ENCODE results near the gene DUS3L. TPM values are rescaled to one million over a fixed set of nuclear protein-coding genes. Genes with fewer than 3 reads are reported as not detected.
A peak's percentile ranks its signal among the peaks of the same experiment; 100 is the strongest.

Gene DUS3L
- total RNA-seq, 1 donor from 2014 or later = 55.5 TPM

DNA sequence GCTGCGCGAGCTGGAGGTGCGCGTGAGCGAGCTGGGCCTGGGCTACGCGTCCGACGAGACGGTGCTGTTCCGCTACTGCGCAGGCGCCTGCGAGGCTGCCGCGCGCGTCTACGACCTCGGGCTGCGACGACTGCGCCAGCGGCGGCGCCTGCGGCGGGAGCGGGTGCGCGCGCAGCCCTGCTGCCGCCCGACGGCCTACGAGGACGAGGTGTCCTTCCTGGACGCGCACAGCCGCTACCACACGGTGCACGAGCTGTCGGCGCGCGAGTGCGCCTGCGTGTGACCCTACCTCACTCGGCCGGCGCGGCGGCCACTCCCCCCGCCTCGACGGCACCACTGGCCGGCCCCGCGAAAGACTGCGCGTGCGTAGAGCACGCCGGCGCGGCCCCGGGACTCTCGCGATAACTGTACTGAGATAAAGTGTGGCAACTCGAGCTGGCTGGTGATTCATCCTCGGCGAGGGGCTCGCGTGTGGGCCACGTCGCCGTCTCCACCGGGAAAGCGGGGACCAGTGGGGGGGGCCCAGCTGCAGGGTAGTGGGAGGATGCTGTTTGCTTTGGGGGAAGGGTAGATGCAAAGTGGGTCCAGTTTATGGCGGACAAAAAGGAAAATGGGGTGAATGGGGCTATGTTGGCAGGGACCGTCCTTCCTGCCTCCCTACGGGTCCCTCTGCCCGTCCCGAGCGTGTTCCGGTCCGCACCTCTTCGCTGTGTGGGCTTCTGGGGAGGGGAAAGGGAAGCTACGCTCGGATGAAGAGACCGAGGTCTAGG lies 37.1 kb upstream of the DUS3L start:
- FAIRE-seq = no peak
- Histone ChIP-seq H3K27me3 (ENCODE audit: control insufficient read depth, insufficient read depth, low read length) (no peaks in the 10 kb centered on the region), H3K4me3 (ENCODE audit: low read depth, low read length) (peak overlapping the region; percentile 66), H3K36me3 (ENCODE audit: control insufficient read depth, insufficient read depth, low read length) (no peaks in the 10 kb centered on the region)
- DNase-seq (ENCODE audit: low read depth) = peak; percentile 75
- TF ChIP-seq, protein P1, sequence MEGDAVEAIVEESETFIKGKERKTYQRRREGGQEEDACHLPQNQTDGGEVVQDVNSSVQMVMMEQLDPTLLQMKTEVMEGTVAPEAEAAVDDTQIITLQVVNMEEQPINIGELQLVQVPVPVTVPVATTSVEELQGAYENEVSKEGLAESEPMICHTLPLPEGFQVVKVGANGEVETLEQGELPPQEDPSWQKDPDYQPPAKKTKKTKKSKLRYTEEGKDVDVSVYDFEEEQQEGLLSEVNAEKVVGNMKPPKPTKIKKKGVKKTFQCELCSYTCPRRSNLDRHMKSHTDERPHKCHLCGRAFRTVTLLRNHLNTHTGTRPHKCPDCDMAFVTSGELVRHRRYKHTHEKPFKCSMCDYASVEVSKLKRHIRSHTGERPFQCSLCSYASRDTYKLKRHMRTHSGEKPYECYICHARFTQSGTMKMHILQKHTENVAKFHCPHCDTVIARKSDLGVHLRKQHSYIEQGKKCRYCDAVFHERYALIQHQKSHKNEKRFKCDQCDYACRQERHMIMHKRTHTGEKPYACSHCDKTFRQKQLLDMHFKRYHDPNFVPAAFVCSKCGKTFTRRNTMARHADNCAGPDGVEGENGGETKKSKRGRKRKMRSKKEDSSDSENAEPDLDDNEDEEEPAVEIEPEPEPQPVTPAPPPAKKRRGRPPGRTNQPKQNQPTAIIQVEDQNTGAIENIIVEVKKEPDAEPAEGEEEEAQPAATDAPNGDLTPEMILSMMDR (IDR thresholded peaks at IDR 0.05; ENCODE audit: insufficient read depth, low read length, severe bottlenecking) = no peak

DNA sequence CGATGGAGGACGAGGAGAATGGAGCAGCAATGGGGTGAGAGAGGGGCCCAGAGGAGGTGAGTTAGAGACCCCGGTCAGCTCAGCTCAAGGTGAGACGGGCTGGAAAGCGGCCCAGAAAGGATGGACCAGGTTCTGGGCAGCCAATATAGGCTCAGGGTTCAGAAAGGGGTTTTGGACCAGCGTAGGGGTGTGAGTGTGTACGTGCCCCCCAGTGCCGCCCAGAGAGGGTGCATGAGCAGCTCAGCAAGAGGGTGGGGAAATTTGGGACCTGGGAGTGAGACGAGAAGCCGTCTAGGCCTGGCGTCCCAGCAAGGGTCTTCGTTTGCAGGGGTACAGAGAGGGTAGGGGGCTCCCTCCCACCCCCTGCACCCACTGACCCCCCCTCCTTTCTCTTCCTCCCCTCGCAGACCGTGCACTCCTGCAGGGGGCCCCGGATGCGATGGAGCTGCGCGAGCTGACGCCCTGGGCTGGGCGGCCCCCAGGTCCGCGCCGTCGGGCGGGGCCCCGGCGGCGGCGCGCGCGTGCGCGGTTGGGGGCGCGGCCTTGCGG lies 36.5 kb upstream of the DUS3L start:
- no peaks in the 10 kb centered on the region for H3K27me3 ChIP-seq (ENCODE audit: control insufficient read depth, insufficient read depth, low read length)
- no peaks in the 10 kb centered on the region for H3K36me3 ChIP-seq (ENCODE audit: control insufficient read depth, insufficient read depth, low read length)
- TF ChIP-seq, protein P1 (IDR thresholded peaks at IDR 0.05; ENCODE audit: insufficient read depth, low read length, severe bottlenecking) = no peak
- FAIRE-seq (no peak), DNase-seq (ENCODE audit: low read depth) (no peak)
- H3K4me3 ChIP-seq (ENCODE audit: low read depth, low read length) = peak overlapping the region; percentile 66

DNA sequence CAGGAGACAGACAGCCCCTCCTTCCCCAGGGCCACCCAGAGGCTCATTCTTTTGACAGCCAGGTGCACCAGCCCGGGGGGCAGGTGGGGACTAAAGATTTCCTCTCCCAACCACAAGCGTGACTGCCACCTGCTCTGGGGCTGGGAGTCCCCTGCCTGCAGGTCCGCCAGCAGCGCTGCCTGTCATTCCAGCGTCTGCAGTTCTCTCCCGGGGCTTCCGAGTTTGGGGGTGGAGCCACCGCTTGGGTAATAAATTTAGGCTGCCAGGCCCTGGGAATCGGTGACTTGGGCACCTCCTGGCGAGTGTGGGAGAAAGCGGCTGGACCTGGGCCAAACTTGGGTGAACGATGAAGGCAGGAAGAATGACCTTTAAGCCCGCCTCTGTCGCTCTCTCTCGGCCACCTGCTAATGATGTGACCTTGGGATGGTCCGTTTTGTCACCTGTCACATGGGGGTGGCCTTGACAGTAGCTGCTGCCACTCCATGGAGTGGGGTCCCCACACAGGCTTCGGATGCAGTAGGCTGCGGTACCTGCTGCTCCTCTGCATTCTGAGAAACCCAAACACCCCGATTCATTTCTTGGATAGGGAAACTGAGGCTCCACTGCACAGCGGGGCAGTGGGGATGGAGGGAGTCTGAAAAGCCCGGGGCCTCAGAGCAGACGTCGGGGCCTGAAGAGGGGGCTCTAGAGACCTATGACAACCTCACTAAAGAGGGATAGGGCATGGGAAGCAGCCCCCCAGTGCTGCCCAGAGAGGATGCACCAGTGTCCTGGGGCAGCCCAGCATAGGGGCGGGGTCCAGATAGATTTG lies 35.8 kb upstream of the DUS3L start:
- no peaks in the 10 kb centered on the region for H3K27me3 ChIP-seq (ENCODE audit: control insufficient read depth, insufficient read depth, low read length)
- no peaks in the 10 kb centered on the region for H3K36me3 ChIP-seq (ENCODE audit: control insufficient read depth, insufficient read depth, low read length)
- FAIRE-seq = no peak
- peak; percentile 25 for DNase-seq (ENCODE audit: low read depth)
- no peak overlapping the region for H3K4me3 ChIP-seq (ENCODE audit: low read depth, low read length)
- TF ChIP-seq, protein P1 (IDR thresholded peaks at IDR 0.05; ENCODE audit: insufficient read depth, low read length, severe bottlenecking) = peak; percentile 61

DNA sequence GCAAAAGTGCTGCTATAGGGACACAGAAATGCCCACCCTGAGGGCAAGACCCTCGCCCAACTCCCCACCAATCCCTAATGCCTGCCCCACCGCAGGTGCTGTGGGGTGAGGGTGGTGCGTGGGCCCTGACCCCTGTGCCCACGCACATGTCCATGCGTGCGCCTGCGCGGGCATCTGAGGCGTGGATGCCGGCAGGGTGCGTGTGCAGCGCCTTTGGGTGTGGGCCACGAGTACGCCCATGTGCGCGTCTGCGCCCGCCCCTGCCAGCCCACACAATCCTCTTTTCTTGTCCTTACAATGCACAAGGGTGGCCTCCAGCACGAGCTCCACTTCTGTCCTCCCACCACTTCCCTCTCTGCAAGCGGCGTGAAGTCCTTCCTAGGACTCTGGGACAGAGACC lies 34.2 kb upstream of the DUS3L start:
- no peak overlapping the region for H3K4me3 ChIP-seq (ENCODE audit: low read depth, low read length)
- no peaks in the 10 kb centered on the region for H3K27me3 ChIP-seq (ENCODE audit: control insufficient read depth, insufficient read depth, low read length)
- H3K36me3 ChIP-seq (ENCODE audit: control insufficient read depth, insufficient read depth, low read length) = no peaks in the 10 kb centered on the region
- DNase-seq (ENCODE audit: low read depth) = no peak
- FAIRE-seq = no peak
- TF ChIP-seq, protein P1 (IDR thresholded peaks at IDR 0.05; ENCODE audit: insufficient read depth, low read length, severe bottlenecking) = no peak

DNA sequence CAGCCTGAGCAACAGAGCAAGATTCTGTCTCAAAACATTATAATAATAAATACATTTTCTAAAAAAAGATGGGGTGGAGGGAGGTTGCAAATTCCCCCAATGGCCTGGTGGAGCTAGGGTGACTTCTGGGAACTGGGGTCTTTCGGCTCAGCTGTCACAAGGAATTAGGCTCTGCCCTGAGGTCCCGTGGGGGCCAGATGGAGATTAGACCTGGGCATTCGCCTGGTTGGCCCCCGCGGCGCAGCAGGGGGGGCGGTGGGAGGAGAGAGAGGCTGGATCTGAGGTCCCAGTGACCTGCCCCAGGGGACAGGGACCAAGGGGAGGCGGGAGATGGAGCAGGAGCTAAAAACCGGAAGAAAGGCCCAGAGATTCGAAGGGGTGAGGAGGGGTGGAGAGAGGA lies 33.8 kb upstream of the DUS3L start:
- no peak for DNase-seq (ENCODE audit: low read depth)
- H3K36me3 ChIP-seq (ENCODE audit: control insufficient read depth, insufficient read depth, low read length) = no peaks in the 10 kb centered on the region
- H3K27me3 ChIP-seq (ENCODE audit: control insufficient read depth, insufficient read depth, low read length) = no peaks in the 10 kb centered on the region
- FAIRE-seq = no peak
- no peak overlapping the region for H3K4me3 ChIP-seq (ENCODE audit: low read depth, low read length)
- TF ChIP-seq, protein P1 (IDR thresholded peaks at IDR 0.05; ENCODE audit: insufficient read depth, low read length, severe bottlenecking) = no peak

Data from bronchial epithelial cell (primary cell).